ENCODE measurements around the gene GLMN.

- no peak for TF ChIP-seq CTCF (IDR thresholded peaks at IDR 0.05)
- TF ChIP-seq CHD2 (IDR thresholded peaks at IDR 0.05; ENCODE audit: low read length, partially characterized antibody) = no peak
- TF ChIP-seq POLR2A (IDR thresholded peaks at IDR 0.05; ENCODE audit: low read length) = no peak
- TF ChIP-seq CBX8 (IDR thresholded peaks at IDR 0.05) = no peak
- TF ChIP-seq JUNB (IDR thresholded peaks at IDR 0.05) = no peak
- TF ChIP-seq MYC (IDR thresholded peaks at IDR 0.05; ENCODE audit: borderline replicate concordance, low read length) = no peak
- TF ChIP-seq E2F6 (IDR thresholded peaks at IDR 0.05; ENCODE audit: borderline replicate concordance, low read depth) = no peak
- TF ChIP-seq RFX5 (IDR thresholded peaks at IDR 0.05) = no peak
- no peak for TF ChIP-seq HDAC2 (IDR thresholded peaks at IDR 0.05)
Measured at GRCh38 chr1:92218559-92218958, 80.2 kb downstream of the GLMN start.

Measured in A549 (cell line).